Fibroblast of skin of left quadriceps (primary cell): ENCODE measurements around the gene APBA2.
"Not testable (repeated sequence)": the region's sequence is repeated elsewhere in the genome, so short reads cannot be mapped to it uniquely, and the experiment has no call there.

Source experiments
- DNase-seq, 2 experiments: peaks; one replicate each; pipeline ENCODE4 v3.0.0-alpha.2; 2013; ENCODE audit warnings: low read depth in 2 of 2

The APBA2 gene

DNA sequence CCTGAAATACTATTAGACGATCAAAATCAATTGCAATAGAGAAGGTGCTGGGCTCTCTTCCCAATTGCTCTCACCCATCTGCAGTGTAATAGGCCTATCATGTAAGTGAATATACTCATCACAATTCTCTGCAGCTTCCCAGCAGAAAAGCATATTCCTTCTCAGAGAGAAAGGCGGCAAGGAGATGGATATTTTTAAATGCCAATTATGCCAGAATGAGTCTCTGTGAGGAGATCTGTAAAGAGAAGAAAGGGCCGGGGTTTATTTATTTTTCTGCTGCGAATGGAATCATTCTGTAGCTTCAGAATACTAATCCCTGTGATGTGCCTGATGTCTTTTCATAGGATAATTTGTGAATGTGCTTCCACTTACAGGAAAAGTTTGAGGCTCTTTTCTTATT, 112.0 kb downstream of the APBA2 start:
- no peak for DNase-seq

DNA sequence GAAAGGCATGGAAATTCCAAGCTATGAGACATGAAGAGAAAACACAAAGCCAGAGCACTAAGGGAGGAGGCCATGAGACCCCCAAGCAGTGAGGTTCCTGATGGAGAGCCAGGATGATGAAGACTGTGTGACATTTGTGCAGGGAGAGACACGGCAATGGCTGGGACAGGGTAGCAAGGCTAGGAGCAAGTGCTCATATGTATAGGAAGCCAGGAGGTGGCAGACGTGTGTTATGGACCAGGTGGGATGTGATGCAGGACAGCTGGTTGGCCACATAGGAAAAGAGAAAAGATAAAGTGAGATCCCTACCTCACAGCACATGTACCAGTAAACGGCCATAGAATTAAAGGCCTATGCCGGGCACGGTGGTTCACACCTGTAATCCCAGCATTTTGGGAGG, 112.7 kb downstream of the APBA2 start:
- DNase-seq = no peak

DNA sequence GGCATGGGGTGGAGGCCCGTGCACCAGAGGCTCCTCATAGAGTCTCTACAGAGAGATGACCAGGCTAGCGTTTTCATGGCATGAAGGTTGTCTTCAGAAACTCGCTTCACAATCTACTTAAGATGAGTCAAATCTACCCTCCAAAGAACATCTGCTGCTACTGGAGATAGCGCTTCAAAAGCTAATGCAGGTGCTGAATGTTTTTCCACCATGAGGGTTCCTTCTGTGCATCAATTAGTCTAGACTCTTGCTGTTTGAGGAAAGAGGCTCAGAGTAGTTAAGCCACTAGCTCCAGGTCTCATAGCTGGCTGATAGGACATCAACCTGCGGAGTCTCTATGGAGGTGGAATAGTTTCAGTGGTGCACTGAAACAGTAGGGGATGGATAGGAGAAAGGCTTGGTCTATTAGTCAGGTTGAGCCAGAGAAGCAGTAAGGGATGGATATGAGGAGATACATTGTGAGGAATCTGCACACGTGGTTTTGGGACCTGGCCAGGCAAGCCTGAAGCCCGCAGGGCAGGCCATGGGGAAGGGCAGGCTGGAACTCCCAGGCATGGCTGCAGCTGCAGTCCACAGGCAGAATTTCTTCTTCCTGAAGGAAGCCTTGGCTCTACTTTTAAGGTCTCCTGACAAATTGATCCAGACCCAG, 117.5 kb downstream of the APBA2 start:
- DNase-seq = no peak

DNA sequence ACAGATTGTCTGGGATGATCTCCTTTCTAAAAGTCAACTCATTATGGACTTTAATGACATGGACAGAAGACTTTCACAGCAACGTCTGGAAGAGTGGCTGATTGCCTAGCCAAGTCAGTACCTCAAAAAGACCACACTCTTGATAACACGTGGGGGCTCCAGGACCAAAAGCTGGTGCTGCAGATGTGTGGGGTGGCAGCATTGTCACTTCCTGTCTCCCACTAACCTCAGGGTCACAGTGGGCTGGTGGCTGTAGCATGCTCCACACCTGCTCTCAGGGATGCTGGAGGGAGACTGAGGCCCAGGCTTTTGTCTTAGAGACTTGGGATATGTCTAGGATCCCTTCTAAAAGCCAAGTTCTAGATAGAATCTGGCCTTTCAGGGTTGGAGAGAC, 118.1 kb downstream of the APBA2 start:
- DNase-seq = no peak

DNA sequence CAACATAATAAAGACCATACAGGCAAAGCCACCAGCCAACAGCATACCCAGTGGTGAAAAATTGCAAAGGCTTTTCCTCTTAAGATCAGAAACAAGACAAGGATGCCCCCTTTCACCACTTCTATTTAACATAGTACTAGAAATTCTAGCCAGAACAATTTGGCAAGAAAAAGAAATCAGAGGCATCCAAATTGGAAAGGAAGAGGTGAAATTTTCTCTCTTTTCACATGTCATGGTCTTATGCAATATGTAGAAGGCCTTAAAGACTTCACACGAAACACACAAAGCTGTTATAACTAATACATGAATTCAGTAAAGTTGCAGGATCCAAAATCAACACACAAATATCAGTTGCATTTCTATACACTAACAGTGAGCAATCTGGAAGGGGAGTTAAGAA, 120.2 kb downstream of the APBA2 start:
- DNase-seq = no peak

DNA sequence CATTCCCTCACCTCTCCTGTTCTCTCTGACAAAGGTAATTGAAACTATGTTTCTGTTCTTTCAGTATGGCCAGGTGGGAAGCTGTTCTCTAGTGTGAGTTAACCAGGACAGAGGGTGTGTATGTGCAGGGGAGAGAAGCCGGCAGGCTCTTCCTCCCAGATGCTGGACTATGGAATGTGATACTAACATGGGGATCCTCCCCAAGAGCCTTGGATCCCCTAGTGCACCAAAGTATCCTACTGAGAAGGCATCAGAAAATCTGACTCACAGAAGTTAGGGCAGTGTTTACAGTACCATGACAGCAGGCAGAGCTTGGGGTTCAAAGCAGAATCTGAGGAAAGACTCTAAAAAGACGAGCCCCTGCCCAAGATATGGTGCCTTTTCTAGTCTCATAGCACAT, 123.1 kb downstream of the APBA2 start:
- DNase-seq = no peak

DNA sequence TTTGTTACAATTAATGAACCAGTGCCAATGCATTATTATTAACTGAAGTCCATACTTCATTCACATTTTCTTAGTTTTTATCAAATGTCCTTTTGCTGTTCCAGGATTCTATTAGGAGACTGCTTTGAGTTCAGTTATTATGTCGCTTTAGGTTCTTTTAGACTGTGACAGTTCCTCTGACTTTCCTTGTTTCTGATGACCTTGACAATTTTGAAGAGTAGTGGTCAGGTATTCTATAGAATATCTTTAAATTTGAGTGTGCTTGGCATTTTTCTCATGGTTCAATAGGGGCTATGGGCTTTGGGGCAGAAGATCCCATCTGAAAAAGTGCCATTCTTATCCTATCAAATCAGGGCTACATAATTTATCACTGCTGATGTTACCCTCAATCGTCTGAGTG, 126.3 kb downstream of the APBA2 start:
- DNase-seq = no peak

DNA sequence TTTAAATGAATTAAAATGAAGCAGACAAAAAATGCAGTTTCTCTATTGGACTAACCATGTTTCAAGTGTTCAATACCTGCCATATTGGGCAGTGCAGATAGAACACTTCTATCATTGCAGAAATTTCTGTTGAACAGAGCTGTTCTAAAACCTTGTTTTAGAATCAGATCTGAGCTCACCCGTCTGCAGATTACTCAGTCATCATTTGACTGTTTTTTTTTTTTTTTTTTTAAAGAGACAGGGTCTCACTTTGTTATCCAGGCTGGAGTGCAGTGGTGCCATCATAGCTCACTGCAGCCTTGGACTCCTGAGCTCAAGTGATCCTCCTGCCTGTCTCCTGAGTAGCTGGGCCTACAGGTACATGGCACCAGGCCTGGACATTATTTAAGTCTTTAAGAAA, 128.7 kb downstream of the APBA2 start:
- no peak for DNase-seq

DNA sequence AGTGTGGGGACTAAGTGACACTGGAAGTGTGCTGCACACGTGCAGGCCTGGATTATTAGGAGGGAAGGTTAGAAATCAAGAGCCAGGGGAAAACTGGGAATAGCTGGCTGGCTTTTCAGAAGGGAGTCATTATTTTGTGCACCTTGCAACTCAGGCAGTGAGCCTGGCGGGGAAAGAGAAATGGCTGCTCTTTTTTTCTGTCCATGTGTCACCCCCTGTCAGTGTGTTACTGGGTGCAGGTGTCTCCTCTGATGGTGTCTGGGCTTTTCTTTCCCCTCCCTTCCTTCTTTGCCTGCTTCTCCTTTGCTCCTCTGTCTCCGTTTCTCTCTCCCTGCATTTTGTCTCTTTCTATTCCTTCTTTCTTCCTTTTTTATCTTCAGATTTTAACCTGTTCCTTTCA, 130.7 kb downstream of the APBA2 start:
- no peak for DNase-seq

DNA sequence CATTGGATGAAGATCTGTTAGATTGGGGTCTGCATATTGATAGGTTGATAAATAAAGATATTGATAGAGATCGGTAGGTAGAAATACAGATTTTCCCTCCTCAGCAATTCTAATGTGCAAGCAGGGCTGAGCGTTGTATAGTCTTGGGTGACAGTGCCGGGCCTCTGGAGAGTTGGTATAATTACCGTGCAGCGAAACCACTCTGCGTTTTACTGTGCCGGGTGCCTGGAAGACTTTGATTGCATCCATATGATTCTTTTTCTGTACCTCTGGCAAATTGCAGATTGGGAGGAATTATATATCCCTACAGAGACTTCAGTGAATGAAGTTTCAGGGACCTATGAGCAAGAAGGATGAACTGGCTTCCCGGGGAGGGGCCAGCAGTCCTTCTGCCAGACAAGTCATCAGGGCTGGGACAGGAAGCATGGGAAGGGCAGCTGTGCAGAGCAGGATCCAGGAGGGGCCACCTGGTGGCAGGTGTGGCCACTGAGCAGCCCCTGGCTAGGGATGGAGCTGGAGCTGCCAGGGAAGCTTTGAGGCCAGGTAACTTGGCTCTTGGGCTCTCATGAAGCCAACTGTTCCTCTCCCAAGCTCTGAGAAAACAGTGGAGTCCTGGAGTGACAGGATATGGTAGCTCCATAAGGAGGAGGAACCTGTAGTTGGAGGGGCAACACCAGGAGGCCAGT, 132.5 kb downstream of the APBA2 start:
- no peak for DNase-seq

DNA sequence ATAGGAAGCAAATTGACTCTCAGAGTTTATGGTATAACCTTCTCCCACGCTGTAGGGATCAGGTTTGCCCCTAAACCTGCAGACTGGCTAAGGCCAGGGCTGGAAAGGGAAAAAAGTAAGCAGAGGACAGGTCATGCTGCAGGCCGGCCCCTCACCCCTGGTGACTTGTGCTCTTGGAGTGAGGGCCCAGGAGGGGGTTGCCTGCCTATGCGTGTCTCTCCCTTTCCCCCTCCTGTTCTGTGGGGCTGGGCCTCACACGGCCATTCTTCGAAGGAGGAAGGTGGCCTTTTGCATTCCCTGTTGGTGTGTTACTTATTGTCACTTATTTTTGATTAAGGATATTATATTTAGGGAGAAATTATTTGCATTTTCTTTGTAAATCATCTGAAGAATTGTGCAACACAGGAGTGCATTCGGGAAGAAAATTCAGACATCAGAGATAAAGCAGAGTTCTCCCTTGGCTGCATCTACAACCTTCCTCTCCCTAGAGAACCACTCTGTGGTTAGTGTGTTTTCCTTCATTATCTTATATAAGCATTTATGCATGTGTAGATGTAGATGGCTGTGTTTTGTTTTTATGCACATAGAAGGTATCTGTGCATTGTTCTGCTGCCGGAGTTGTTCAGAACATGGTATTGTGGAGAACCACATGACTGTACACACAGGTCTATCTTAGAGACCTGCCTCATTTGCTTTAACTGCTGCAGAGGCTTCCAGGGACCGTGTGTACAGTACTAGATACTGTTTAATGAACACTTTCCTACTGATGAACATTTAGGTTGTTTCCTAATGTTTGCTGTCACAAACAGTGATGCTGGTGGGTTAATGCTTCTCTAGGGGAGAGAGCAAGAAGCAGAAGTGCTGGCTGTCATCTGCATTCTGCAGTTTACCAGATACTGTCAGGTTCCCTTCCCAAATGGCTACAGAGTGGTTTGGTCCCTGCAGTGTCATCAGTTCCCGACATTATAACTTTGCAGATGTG, 133.5 kb downstream of the APBA2 start:
- no peak for DNase-seq

DNA sequence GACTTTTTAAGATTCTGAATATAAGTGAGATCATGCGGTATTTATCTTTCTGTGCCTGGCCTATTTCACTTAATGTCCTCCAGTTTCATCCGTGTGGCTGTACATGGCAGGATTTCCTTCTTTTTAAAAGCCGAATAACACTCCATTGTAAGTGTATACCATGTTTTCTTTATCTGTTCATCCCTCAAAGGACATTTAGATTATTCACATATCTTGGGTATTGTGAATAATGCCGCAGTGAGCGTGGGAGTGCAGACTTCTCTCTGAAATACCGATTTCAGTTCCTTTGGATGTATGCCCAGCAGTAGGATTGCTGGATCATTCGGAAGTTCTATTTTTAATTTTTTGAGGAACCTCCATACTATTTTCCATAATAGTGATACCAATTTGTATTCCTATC, 136.1 kb downstream of the APBA2 start:
- DNase-seq = no peak

DNA sequence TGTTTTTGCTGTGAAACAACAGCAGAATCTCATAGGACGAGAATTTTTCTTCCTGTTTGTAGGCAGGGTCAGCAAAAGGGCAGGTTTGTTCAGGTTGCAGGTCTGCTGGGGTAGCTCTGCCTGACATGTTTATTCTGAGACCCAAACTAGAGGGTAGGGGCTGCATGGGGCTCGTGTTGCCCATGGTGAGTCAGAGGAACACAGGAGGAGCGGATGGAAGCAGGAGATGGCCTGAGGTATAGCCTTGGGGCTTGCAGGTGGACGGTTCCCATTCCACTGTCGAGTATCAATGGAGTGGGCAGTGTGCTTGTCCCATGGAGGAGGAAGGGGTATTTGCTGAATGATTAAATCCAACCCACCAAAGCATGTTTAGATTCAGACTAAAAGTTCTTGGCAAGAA, 138.9 kb downstream of the APBA2 start:
- DNase-seq = no peak

DNA sequence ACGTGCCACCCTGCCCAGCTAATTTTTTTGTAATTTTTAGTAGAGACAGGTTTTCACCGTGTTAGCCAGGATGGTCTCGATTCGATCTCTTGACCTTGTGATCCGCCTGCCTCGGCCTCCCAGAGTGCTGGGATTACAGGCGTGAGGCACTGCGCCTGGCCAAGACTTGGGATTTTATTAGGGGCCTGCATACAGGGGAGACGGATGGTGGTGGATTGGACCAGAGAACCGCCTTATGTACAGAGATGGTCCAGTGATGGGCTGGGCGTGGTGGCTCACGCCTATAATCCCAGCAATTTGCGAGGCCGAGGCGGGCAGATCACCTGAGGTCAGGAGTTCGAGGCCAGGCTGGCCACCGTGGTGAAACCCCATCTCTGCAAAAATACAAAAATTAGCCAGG, 139.6 kb downstream of the APBA2 start:
- not testable (repeated sequence) for DNase-seq

DNA sequence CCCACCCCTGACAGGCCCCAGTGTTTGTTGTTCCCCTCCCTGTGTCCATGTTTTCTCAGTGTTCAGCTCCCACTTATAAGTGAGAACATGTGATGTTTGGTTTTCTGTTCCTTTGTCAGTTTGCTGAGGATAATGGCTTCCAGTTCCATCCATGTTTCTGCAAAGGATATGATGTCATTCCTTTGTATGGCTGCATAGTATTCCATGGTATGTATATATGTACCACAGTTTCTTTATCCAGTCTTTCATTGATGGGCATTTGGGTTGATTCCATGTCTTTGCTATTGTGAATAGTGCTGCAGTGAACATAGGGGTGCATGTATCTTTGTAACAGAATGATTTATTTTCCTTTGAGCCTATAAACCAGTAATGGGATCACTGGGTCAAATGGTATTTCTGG, 142.4 kb downstream of the APBA2 start:
- not testable (repeated sequence) for DNase-seq

DNA sequence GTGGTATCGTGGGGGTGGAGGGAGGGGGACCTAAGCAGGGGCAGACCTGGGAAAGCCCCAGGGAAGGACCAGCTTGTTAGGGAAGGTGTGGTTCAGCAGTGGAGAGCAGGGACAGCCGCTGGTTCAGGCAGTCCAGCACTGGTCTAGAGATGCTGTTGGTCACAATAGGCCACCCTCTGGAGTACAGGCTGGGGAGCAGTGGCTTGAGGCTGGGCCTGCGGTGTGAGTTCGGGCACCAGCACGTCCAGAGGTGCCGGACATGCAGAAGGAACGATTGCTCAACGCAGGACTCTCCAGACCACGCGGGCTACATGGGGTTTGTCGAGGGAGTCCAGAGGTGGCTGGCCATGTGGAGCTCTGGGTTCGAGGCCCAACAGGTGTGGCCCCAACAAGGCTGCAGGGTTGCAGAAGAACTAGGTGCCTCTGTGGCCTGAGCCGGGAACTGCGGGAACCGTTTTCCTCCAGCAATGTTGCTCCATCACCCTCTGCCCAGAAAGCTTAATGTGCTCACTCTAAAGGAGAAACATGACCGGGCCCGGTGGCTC, 143.9 kb downstream of the APBA2 start:
- no peak for DNase-seq

DNA sequence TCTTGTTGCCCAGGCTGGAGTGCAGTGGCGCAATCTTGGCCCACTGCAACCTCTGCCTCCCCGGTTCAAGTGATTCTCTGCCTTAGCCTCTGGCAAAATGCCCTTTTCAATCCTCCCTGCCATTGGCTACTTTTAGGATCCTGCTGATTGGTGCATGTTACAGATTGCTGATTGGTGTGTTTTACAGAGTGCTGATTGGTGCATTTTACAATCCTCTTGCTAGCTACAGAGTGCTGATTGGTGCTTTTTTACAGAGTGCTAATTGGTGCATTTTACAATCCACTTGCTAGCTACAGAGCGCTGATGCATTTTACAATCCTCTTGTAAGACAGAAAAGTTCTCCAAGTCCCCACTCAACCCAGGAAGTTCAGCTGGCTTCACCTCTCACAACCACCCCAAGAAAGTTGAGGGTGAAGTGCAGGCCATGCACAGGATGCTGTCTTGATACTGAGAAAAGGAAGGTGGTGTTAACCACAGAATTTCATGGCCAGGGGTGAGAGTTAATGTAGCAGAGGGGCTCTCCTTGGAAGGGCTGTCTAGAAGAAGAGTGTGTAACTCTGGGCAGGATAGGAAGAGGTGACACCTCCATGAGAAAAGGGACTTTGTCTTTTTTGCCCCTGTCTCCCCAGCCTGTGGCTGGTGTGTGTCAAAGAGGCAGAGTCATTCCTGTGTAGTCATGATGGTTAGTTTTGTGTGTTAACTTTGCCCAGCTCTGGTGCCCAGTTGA, 145.9 kb downstream of the APBA2 start:
- no peak for DNase-seq

DNA sequence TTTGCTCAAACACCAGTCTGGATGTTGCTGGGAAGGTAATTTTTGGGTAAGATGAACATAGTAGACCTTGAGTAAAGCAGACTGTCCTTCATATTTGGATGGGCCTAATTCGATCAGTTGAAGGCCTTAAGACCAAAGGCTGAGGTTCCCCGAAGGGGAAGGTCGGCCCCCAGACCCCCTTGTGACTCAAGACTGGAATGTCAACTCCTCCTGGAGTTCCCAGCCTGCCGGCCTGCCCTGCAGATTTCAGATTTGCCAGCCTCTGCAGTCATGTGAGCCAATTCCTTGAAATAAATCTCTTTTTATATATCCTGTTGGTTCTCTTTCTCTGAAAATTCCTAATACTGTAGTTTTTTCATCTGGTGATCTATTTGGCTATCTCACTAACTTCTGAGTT, 146.5 kb downstream of the APBA2 start:
- DNase-seq = no peak

DNA sequence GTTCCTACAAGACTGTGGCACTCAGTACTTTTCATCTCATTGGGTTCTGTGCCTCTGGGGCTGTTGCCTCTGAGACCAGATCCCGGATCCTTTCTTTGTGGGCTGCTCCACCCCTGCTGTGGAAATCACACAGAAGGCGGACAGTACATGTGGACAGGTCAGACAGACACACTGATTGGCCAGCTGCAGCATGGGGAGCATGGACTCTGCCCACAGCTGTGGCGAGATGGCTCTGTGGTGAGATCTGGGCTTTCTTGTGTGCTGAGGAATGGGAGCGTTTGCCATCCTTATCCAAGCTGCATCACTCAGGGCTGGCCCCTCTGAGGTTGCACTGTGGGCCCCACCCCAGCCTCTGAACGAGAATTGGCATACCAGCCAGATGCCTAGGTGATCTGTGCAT, 147.0 kb downstream of the APBA2 start:
- DNase-seq = no peak

DNA sequence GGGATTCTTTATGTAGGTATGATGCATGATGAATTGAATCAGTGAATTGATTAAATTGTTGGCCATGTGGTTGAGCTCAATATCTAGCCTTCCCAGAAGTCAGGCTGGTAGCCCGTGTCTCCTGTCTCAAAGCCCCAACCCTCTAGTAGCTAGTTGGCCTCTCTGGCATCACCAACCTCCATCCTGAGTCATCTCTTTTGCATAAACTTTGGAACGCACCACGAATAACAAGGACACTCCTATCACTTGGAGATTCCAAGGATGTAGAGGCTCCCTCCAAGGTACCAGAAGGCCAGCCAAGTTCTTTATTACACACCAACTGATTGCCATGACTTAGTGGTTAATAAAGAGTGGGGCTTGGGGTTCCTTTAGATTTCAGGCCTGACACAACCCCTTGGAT, 148.4 kb downstream of the APBA2 start:
- DNase-seq = no peak

DNA sequence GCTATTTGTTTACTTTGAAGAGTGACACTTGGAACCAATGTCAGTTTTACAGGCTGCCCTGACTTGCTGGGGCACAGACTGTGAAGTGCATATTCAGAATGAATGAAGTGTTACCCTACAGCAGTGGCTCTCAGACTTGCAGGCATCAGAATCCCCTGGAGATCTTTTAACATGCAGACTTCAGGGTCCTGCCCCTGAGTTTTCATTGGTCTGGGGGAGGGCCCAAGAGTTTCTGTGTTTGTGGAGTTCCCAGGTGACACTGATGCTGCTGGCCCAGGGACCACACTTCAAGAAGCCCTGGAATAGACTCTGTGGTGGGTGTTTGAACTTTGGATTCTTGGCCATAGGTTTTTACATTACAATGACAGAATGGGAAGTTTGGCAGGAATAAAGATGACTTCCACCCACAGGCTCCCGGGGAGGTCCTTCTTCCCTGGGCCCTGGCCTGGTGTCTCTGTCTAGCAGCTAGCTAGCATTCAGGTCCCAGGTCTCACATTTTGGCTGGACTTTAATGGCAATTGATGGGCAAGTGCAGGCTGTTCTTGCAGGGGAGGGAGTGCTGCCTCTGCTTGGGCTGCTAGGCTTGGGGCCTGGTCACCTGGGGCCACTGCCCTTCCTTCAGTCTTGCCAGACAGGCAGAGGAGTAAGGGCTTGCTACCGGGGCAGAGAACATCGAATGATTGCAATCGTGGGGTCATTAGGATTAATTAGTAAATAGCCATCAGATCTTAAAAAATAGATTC, 149.0 kb downstream of the APBA2 start:
- DNase-seq = no peak
